Measurements from ENCODE around the gene GZF1.
A peak's percentile ranks its signal among the peaks of the same experiment; 100 is the strongest.

GZF1 gene

GRCh38 chr20:23410916-23411695, 49.1 kb downstream of the GZF1 start:
- DNase-seq: no peak

GRCh38 chr20:23412026-23412425, 50.0 kb downstream of the GZF1 start:
- DNase-seq: no peak

DNA sequence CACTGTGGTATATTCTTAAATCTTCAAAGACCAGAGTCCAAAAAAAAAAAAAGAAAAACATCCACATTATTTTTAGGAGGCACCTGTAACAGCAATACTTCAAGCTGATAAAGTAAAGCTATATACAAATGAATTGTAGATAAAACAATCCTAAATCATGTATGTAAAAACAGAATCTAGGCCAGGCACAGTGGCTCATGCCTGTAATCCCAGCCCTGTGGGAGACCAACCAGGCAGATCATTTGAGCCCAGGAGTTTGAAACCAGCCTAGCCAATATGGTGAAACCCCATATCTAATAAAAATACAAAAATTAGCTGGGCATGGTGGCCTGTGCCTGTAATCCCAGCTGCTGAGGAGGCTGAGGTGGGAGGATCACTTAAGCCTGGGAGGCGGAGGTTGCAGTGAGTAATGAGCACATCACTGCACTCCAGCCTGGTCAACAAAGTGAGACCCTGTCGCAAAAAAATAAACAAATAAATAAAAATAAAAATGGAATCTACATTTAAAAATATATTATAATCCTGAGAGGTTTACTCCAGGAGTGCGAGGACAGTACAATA, 52.0 kb downstream of the GZF1 start:
- DNase-seq: no peak

- no peak for DNase-seq
Observed at GRCh38 chr20:23414526-23415188, 52.7 kb downstream of the GZF1 start.

GRCh38 chr20:23415555-23415954, 53.6 kb downstream of the GZF1 start:
- no peak for DNase-seq

DNA sequence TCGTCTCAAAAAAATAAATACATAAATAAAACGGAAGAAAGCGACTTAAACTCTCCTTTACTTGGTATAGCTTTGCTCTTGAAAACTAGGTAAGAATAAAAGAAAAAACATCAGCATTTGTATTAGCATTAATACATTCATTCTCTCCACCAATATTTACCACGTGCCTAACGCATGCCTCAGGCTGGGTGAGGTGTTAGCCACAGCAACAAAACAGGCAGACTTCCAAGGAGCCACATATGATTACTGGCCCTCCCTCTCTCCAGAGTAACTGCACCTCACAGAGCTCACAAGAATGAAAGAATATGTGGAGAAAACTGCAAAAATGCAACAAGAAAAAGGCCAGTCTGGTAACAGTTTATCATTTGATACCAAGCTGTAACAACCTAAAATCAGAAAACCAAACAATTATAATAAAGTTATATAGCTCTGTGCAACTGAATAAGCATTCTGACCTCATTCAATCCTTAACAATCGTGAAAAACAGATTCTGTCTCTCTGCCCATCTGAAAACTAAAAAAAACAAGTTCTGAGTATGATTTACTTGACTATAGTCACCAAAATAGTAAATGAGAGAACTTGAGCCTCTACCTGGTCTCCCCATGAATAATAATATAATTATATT, 54.1 kb downstream of the GZF1 start:
- no peak for DNase-seq

- DNase-seq: no peak
Observed at GRCh38 chr20:23417861-23418260, 55.9 kb downstream of the GZF1 start.

DNA sequence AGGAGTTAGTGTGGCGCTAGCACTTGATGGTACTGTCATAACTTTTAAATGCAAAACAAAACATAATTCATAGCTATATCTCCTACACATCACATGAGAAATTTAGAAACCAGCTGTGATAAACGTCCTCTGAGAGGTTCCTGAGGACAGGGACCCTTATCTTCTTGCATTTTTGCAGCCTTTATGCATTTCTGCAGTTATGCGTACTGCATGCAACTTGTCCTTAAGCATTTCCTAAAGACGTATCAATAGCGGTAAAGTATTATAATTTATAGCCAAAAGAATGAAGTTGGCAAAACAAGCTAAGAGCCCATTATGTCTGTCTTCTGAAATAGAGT, 57.6 kb downstream of the GZF1 start:
- no peak for DNase-seq

DNA sequence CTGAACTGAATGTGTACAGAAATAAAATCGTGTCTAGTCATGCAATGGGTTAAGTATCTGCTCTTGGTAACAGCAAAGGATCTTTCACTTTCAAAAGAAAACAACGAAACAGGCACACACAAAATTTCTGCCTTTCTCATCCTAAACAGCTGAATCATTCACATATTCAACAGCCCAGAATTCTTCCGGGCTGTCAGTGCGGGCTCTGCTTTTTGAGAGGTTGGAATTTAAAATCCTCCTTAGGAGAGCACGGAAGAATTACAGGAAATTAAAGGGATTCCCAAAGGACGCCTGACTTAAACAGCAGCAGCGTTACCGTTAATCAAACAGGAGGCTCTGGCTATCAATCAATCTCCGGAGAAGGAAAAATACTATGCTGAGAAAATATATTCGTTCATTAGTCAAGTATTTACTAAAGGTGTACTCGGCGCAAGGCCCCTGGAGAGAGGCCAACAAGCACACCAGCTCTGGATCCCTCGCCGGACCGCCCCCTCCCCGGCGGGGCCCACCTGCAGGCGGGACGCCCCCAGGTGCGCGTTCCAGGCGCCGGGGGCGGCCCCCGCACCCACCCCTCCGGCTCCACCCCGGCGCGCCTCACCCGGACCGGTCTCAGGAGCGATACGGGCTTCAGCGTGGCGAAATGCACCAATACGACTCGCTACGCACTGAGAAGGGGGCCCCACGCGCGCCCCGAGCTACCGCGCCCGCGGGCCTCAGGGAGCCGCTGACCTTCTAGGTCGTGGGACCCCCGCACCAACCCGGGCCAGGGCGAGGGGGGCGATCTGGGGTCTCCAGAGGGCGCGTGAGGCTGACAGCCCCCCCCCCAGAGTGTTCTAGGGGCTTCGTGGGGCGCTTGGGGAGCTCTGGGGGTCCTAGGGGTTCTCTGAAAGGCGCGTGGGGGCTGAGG, 58.3 kb downstream of the GZF1 start:
- peak; percentile 34 to 49 for DNase-seq

GRCh38 chr20:23420943-23421931, 59.3 kb downstream of the GZF1 start, which contains the start of gene NAPB:
TSS of gene NAPB (minus strand) at chr20:23421488. CDS start at chr20:23421402, 86 bp downstream.
- peak; percentile 91 to 93 for DNase-seq

All from activated CD4-positive, alpha-beta T cell treated with anti-CD3 and anti-CD28 coated beads, Interleukin-2, amount 50 U/mL, for 48 hours (primary cell).